Ovary (tissue), 3 donors: ENCODE results near the gene HDDC2.

Experiments used
- CTCF ChIP-seq, 3 donors: fragments of 450-650 bp in 2 of 3; fragments of 200-600 bp in 1 of 3; IDR thresholded peaks; one replicate each; pipeline versions ENCODE4 v1.5.1 to v1.8.0; 2016 to 2022; ENCODE audit warnings: antibody characterized with exemption in 3 of 3, mild to moderate bottlenecking in 1 of 3
- EP300 ChIP-seq: sonication (generic); formaldehyde crosslinking; IDR thresholded peaks from one replicate; pipeline ENCODE4 v1.6.1; 2017; ENCODE audit warnings: antibody characterized with exemption
- POLR2A ChIP-seq: fragments of 450-650 bp; IDR thresholded peaks from one replicate; pipeline ENCODE4 v1.6.1; 2017; ENCODE audit warnings: antibody characterized with exemption, mild to moderate bottlenecking, moderate library complexity
- donor health status: DM: no; HTN: no; CAD: no.

- TF ChIP-seq CTCF (IDR thresholded peaks at IDR 0.05) = no peak
- no peak for TF ChIP-seq POLR2A
- no peak for TF ChIP-seq EP300
These were observed 47.4 kb downstream of the HDDC2 start for GRCh38 chr6:125254321-125254720.
